Spleen (tissue), 7 donors: Measurements from ENCODE around the gene OBSCN.

ENCODE experiments used
- POLR2AphosphoS5 ChIP-seq, 3 donors: sonication (generic); formaldehyde crosslinking; IDR thresholded peaks; one replicate each; pipeline ENCODE4 v1.5.1; 2017; ENCODE audit warnings: antibody characterized with exemption in 3 of 3
- TF ChIP-seq, protein P1 (sequence below), 11 experiments: fragments of 200-600 bp in 7 of 11; fragments of 450-650 bp in 4 of 11; sonication (generic) in 4 of 11; IDR thresholded peaks in 8 of 11; conservative IDR thresholded peaks in 3 of 11; 1 replicate in 7 of 11; 2 replicates in 4 of 11; pipeline versions ENCODE4 v1.4.0 to v1.8.0; 2016 to 2021; ENCODE audit warnings: antibody characterized with exemption in 11 of 11, inconsistent platforms in 4 of 11, mild to moderate bottlenecking in 1 of 11
- donor health status: DM: no; HTN: no; CAD: no; lungs with moderate emphysema.
- donor health status: DM: no; HTN: no; CAD: no.
- donor health status: DM: no; HTN: no; CAD: no.

- no peak for TF ChIP-seq POLR2AphosphoS5 (IDR thresholded peaks at IDR 0.05)
- TF ChIP-seq, protein P1, sequence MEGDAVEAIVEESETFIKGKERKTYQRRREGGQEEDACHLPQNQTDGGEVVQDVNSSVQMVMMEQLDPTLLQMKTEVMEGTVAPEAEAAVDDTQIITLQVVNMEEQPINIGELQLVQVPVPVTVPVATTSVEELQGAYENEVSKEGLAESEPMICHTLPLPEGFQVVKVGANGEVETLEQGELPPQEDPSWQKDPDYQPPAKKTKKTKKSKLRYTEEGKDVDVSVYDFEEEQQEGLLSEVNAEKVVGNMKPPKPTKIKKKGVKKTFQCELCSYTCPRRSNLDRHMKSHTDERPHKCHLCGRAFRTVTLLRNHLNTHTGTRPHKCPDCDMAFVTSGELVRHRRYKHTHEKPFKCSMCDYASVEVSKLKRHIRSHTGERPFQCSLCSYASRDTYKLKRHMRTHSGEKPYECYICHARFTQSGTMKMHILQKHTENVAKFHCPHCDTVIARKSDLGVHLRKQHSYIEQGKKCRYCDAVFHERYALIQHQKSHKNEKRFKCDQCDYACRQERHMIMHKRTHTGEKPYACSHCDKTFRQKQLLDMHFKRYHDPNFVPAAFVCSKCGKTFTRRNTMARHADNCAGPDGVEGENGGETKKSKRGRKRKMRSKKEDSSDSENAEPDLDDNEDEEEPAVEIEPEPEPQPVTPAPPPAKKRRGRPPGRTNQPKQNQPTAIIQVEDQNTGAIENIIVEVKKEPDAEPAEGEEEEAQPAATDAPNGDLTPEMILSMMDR (IDR thresholded peaks at IDR 0.05 in 8 of 11, conservative IDR thresholded peaks at IDR 0.05 in 3 of 11) = no peak
These were observed 41.9 kb downstream of the OBSCN start for GRCh38 chr1:228249513-228250305.
